SK-N-SH treated with all-trans-retinoic acid at 6 μM for 48 hours (cell line): ENCODE measurements around the gene PRCC.

ENCODE experiments used
- ATAC-seq: fragments of 200-7000 bp; cut with Tn5 transposase; 3 replicates; pipeline ENCODE4 v1.9.1; 2020; ENCODE audit warnings: mild to moderate bottlenecking, moderate library complexity
- ARNTL ChIP-seq: fragments of 450-650 bp; formaldehyde crosslinking; IDR thresholded peaks from 2 replicates; pipeline ENCODE4 v1.5.0; 2020; ENCODE audit warnings: low read depth, mild to moderate bottlenecking, moderate library complexity, borderline replicate concordance
- BACH2 ChIP-seq: fragments of 250-450 bp; sonication (Bioruptor Pico); IDR thresholded peaks from 2 replicates; pipeline ENCODE4 v1.9.0; 2021; ENCODE audit warnings: mild to moderate bottlenecking, borderline replicate concordance
- CREB5 ChIP-seq: fragments of 250-450 bp; sonication (Bioruptor Pico); IDR thresholded peaks from 2 replicates; pipeline ENCODE4 v1.5.1; 2020; ENCODE audit warnings: low read depth, mild to moderate bottlenecking, moderate library complexity
- ESRRG ChIP-seq: fragments of 250-450 bp; sonication (Bioruptor Pico); IDR thresholded peaks from 2 replicates; pipeline ENCODE4 v1.6.1; 2021; ENCODE audit warnings: mild to moderate bottlenecking
- GLIS3 ChIP-seq: fragments of 250-450 bp; sonication (Bioruptor Pico); IDR thresholded peaks from 2 replicates; pipeline ENCODE4 v1.5.0; 2020; ENCODE audit warnings: mild to moderate bottlenecking, moderate library complexity
- ISL1 ChIP-seq: fragments of 250-450 bp; sonication (Bioruptor Pico); IDR thresholded peaks from 2 replicates; pipeline ENCODE4 v2.1.2; 2022; ENCODE audit warnings: mild to moderate bottlenecking, moderate library complexity
- OSR1 ChIP-seq: fragments of 250-450 bp; sonication (Bioruptor Pico); IDR thresholded peaks from 2 replicates; pipeline ENCODE4 v1.8.0; 2022; ENCODE audit warnings: moderate library complexity, mild to moderate bottlenecking, inconsistent platforms
- POU6F1 ChIP-seq: fragments of 250-450 bp; sonication (Bioruptor Pico); IDR thresholded peaks from 2 replicates; pipeline ENCODE4 v1.8.0; 2021; ENCODE audit warnings: low read depth, mild to moderate bottlenecking, moderate library complexity, borderline replicate concordance
- PPARA ChIP-seq: fragments of 250-450 bp; sonication (Bioruptor Pico); IDR thresholded peaks from 2 replicates; pipeline ENCODE4 v1.5.0; 2020; ENCODE audit warnings: mild to moderate bottlenecking, borderline replicate concordance
- RARB ChIP-seq: fragments of 250-450 bp; sonication (Bioruptor Pico); IDR thresholded peaks from 2 replicates; pipeline ENCODE4 v1.8.0; 2021; ENCODE audit warnings: mild to moderate bottlenecking, moderate library complexity
- TCF4 ChIP-seq: fragments of 250-450 bp; sonication (Bioruptor Pico); IDR thresholded peaks from 2 replicates; pipeline ENCODE4 v1.8.0; 2021; ENCODE audit warnings: mild to moderate bottlenecking, moderate library complexity, borderline replicate concordance
- TOX ChIP-seq: fragments of 250-450 bp; sonication (Bioruptor Pico); IDR thresholded peaks from 2 replicates; pipeline ENCODE4 v1.8.0; 2021; ENCODE audit warnings: mild to moderate bottlenecking, moderate library complexity, borderline replicate concordance
- ZC3H10 ChIP-seq: fragments of 250-450 bp; sonication (Bioruptor Pico); IDR thresholded peaks from 2 replicates; pipeline ENCODE4 v1.5.1; 2021; ENCODE audit warnings: mild to moderate bottlenecking, moderate library complexity
- ZFP3 ChIP-seq: fragments of 250-450 bp; sonication (Bioruptor Pico); IDR thresholded peaks from 2 replicates; pipeline ENCODE4 v1.5.0; 2020; ENCODE audit warnings: mild to moderate bottlenecking, moderate library complexity
- ZFP30 ChIP-seq: fragments of 450-650 bp; formaldehyde crosslinking; IDR thresholded peaks from 2 replicates; pipeline ENCODE4 v1.5.0; 2022; ENCODE audit warnings: mild to moderate bottlenecking, moderate library complexity
- ZNF565 ChIP-seq: fragments of 450-650 bp; formaldehyde crosslinking; conservative IDR thresholded peaks from 2 replicates; pipeline ENCODE4 v1.5.0; 2020; ENCODE audit warnings: low read depth, mild to moderate bottlenecking, moderate library complexity
- ZNF70 ChIP-seq: fragments of 450-650 bp; formaldehyde crosslinking; IDR thresholded peaks from 2 replicates; pipeline ENCODE4 v1.5.0; 2020; ENCODE audit warnings: mild to moderate bottlenecking, moderate library complexity
- ZNF8 ChIP-seq: fragments of 450-650 bp; formaldehyde crosslinking; IDR thresholded peaks from 2 replicates; pipeline ENCODE4 v1.5.0; 2020; ENCODE audit warnings: mild to moderate bottlenecking, moderate library complexity
- TF ChIP-seq, protein P1 (sequence below): fragments of 250-450 bp; sonication (Bioruptor Pico); IDR thresholded peaks from 2 replicates; pipeline ENCODE4 v1.5.0; 2020; ENCODE audit warnings: mild to moderate bottlenecking, moderate library complexity
- TF ChIP-seq, protein P2 (sequence below): fragments of 250-450 bp; sonication (Bioruptor Pico); IDR thresholded peaks from 2 replicates; pipeline ENCODE4 v1.8.0; 2020; ENCODE audit warnings: mild to moderate bottlenecking, moderate library complexity, borderline replicate concordance
- TF ChIP-seq, protein P3 (sequence below): fragments of 250-450 bp; sonication (Bioruptor Pico); IDR thresholded peaks from 2 replicates; pipeline ENCODE4 v1.5.1; 2021; ENCODE audit warnings: mild to moderate bottlenecking, moderate library complexity

The PRCC gene

DNA sequence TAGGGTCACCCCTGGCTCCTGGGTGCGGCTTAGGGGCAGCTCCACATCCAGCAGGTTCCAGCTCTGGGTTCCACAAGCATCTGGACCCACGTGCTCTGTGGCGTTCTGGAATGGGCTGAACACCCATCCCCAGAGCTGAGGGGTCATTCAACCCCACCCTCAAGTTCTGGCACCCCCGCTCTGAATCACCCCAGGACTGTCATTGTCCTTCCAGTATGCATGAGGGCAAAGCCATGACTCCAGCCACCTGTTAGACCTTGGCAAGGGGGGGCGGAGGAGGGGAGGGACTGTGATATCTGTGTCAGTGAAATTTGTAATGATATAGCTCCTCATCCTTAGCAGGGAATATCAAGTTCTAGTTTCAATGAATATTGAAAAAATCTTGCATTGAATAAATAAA lies 79.3 kb downstream of the PRCC start:
- no peak for ATAC-seq
- TF ChIP-seq ZC3H10 (CRISPR knock-in tag) (no peak), RARB (CRISPR knock-in tag) (no peak), ZFP3 (CRISPR knock-in tag) (no peak)

DNA sequence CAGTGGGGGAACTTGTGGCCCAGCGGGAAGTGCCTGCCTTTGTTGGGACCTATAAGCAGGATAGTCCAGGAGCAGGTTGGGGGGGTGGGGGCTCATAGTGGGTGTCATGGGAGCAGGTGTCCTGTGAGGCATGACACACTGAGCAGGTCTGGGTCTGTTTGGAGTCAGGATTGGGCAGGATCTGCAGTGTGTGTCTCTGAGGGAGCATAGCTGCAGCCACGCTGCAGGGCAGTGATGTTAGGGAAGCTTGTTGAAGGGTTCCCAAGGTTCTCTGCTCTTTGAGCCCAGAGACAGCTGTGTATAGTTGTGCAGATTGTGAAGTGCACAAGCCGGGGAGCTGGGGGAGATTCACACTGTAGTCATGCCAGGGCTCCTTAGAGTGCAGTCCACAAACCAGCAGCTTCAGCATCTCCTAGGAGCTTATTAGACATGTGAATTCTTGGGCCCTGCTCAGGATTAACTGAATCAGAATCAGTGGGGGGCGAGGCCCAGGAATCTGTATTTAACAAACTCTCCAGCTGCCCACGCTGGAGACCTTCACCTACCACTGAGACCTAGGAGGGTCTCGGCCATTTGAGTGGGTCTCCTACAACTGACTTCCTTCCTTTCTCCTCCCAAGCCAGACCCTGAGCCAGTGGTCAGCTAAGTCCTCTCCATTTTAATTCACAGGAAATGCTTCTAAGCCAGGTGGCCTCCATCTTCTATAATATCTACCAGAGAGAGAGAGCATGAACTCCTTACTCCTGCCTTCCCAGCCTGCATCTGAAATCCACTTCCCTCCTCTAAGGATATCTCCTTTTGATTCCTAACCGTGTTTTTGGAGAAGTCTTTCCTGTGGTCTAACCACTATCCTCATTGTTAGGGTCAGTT lies 80.5 kb downstream of the PRCC start:
- TF ChIP-seq PPARA (CRISPR knock-in tag): no peak
- no peak for TF ChIP-seq BACH2
- no peak for TF ChIP-seq CREB5 (CRISPR knock-in tag)
- TF ChIP-seq OSR1 (CRISPR knock-in tag): no peak
- TF ChIP-seq ZNF8 (CRISPR knock-in tag): no peak
- TF ChIP-seq ZFP30 (CRISPR knock-in tag): no peak
- TF ChIP-seq ZC3H10 (CRISPR knock-in tag): no peak
- TF ChIP-seq, protein P1, sequence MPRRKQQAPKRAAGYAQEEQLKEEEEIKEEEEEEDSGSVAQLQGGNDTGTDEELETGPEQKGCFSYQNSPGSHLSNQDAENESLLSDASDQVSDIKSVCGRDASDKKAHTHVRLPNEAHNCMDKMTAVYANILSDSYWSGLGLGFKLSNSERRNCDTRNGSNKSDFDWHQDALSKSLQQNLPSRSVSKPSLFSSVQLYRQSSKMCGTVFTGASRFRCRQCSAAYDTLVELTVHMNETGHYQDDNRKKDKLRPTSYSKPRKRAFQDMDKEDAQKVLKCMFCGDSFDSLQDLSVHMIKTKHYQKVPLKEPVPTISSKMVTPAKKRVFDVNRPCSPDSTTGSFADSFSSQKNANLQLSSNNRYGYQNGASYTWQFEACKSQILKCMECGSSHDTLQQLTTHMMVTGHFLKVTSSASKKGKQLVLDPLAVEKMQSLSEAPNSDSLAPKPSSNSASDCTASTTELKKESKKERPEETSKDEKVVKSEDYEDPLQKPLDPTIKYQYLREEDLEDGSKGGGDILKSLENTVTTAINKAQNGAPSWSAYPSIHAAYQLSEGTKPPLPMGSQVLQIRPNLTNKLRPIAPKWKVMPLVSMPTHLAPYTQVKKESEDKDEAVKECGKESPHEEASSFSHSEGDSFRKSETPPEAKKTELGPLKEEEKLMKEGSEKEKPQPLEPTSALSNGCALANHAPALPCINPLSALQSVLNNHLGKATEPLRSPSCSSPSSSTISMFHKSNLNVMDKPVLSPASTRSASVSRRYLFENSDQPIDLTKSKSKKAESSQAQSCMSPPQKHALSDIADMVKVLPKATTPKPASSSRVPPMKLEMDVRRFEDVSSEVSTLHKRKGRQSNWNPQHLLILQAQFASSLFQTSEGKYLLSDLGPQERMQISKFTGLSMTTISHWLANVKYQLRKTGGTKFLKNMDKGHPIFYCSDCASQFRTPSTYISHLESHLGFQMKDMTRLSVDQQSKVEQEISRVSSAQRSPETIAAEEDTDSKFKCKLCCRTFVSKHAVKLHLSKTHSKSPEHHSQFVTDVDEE: no peak
- no peak for TF ChIP-seq GLIS3 (CRISPR knock-in tag)
- TF ChIP-seq, protein P2, sequence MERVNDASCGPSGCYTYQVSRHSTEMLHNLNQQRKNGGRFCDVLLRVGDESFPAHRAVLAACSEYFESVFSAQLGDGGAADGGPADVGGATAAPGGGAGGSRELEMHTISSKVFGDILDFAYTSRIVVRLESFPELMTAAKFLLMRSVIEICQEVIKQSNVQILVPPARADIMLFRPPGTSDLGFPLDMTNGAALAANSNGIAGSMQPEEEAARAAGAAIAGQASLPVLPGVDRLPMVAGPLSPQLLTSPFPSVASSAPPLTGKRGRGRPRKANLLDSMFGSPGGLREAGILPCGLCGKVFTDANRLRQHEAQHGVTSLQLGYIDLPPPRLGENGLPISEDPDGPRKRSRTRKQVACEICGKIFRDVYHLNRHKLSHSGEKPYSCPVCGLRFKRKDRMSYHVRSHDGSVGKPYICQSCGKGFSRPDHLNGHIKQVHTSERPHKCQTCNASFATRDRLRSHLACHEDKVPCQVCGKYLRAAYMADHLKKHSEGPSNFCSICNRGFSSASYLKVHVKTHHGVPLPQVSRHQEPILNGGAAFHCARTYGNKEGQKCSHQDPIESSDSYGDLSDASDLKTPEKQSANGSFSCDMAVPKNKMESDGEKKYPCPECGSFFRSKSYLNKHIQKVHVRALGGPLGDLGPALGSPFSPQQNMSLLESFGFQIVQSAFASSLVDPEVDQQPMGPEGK (CRISPR knock-in tag): no peak
- no peak for TF ChIP-seq ARNTL (CRISPR knock-in tag)
- TF ChIP-seq POU6F1 (CRISPR knock-in tag): no peak
- TF ChIP-seq TCF4 (CRISPR knock-in tag): no peak
- TF ChIP-seq TOX (CRISPR knock-in tag): no peak
- TF ChIP-seq, protein P3, sequence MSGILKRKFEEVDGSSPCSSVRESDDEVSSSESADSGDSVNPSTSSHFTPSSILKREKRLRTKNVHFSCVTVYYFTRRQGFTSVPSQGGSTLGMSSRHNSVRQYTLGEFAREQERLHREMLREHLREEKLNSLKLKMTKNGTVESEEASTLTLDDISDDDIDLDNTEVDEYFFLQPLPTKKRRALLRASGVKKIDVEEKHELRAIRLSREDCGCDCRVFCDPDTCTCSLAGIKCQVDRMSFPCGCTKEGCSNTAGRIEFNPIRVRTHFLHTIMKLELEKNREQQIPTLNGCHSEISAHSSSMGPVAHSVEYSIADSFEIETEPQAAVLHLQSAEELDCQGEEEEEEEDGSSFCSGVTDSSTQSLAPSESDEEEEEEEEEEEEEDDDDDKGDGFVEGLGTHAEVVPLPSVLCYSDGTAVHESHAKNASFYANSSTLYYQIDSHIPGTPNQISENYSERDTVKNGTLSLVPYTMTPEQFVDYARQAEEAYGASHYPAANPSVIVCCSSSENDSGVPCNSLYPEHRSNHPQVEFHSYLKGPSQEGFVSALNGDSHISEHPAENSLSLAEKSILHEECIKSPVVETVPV (CRISPR knock-in tag): no peak
- no peak for TF ChIP-seq ZNF70
- no peak for TF ChIP-seq ISL1 (CRISPR knock-in tag)
- TF ChIP-seq ZNF565 (CRISPR knock-in tag): no peak
- TF ChIP-seq ESRRG (CRISPR knock-in tag): no peak
- TF ChIP-seq ZFP3 (CRISPR knock-in tag): no peak
- ATAC-seq: no peak
